Measurements from ENCODE around the gene IFNLR1. TPM values are rescaled to one million over a fixed set of nuclear protein-coding genes. Genes with fewer than 3 reads are reported as not detected.

Gene IFNLR1
- 0.32 TPM for total RNA-seq

DNA sequence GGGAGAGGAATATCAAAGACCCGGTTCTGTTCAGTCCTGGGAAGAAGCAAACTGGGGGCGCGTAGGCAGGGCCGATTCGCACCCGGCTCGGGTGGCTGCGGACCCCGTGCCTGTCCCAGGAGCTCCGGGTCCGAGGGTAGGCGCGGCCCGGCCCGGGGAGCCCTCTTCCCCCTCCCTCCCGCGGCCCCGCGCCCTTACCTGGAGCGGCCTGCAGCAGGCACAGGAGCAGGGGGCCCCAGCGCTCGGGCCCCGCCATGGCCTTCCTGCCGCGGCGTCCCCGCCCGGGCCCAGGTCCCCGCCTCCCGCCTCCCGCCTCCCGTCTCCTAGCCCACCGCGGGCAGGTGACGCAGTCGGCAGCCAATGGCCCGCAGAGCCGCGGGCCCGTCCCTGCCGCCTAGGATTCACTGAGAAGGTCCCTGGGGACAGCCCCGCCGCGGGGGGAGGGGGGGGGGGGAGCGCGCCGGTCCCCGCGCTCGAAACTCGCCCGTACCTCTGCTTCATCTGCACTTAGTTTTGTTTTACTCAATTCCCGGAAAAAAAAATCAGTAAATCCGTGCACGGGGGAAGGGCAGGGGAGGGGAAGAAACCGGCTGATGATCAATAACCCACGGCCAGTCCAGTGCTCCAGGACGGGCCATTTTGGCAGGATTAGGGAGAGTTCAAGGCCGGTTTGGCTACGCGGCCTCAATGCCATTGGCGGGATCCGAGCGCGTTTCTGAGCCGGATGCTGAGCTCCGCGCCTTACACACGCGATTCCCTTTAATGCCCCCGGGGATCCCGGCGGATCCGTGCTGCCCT is at the start of gene IFNLR1:
Gene IFNLR1, minus strand, starts transcription at position 297 of the 798 bp plus-strand sequence. Its CDS starts 41 bp downstream, at position 256.
- DNase-seq (ENCODE audit: low spot score in 2 of 2) = no peak
- Histone ChIP-seq H3K4me3 (peak within 1 kb of the TSS; percentile 57 to 69), H3K27me3 (no peaks in the 10 kb centered on the region), H3K9me3 (no peaks in the 10 kb centered on the region), H3K36me3 (no peaks in the 10 kb centered on the region), H3K4me1 (peaks cover 6 to 8% of the 10 kb centered on the region in 2 donors), H3K27ac (no peak within 1 kb of the TSS)
- TF ChIP-seq CTCF (IDR thresholded peaks at IDR 0.05) = no peak
- intact Hi-C loops (cut with DNase I) = no loop called here

DNA sequence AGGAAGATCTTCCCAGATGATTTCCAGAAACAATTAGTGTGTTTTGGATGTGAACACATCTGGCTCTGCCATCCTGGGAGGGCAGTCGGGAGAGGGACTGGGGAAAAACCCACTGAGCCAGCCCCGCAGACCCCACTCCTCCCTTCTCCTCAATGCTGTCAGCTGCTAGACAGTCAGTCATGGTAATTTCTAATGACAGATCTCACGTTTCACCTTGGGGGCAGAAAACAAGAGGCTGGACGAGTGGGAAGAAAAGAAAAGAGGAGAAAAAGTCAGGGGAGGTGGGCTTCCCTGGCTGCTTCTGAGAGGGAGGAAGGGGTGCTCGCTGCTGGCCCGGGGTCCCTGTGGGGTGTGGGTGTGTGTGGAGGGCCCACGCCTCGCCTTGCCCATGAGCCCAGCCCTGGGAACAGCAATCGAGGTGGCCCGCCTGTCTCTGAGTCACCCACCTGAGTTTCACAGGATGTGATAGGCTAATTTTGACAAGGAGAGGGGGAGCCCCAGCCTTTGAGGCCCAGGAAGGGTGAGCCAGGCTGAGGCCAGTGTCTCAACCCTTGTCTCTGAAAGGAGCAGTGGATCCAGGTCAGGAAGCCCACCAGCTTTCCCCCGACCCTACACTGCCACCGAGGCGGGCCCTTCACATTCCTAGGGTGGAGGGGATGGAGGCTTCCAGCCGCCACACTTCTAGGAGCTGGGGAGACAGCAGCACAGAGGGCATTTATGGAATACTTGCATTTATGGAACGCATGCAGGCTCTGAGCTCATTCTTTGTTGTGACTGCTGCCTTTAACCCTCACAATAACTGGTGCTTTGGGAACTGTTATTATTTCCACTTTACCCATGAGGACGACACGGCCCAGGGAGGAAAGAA is 49.1 kb upstream of the IFNLR1 start:
- no peaks in the 10 kb centered on the region for H3K4me1 ChIP-seq
- no peaks in the 10 kb centered on the region for H3K9me3 ChIP-seq
- no peak for DNase-seq (ENCODE audit: low spot score in 2 of 2)
- H3K27me3 ChIP-seq = no peaks in the 10 kb centered on the region
- no peak overlapping the region for H3K4me3 ChIP-seq
- no peak overlapping the region for H3K27ac ChIP-seq
- TF ChIP-seq CTCF (IDR thresholded peaks at IDR 0.05) = no peak
- H3K36me3 ChIP-seq = no peaks in the 10 kb centered on the region
- intact Hi-C loops (cut with DNase I) = no loop called here

GRCh38 chr1:24233684-24234600 is 46.9 kb upstream of the IFNLR1 start:
- H3K4me3 ChIP-seq = no peak overlapping the region
- no peak for DNase-seq (ENCODE audit: low spot score in 2 of 2)
- no peaks in the 10 kb centered on the region for H3K27me3 ChIP-seq
- intact Hi-C loops (cut with DNase I) = no loop called here
- H3K27ac ChIP-seq = no peak overlapping the region
- H3K9me3 ChIP-seq = no peaks in the 10 kb centered on the region
- no peak for TF ChIP-seq CTCF (IDR thresholded peaks at IDR 0.05)
- H3K4me1 ChIP-seq = no peaks in the 10 kb centered on the region
- no peaks in the 10 kb centered on the region for H3K36me3 ChIP-seq

DNA sequence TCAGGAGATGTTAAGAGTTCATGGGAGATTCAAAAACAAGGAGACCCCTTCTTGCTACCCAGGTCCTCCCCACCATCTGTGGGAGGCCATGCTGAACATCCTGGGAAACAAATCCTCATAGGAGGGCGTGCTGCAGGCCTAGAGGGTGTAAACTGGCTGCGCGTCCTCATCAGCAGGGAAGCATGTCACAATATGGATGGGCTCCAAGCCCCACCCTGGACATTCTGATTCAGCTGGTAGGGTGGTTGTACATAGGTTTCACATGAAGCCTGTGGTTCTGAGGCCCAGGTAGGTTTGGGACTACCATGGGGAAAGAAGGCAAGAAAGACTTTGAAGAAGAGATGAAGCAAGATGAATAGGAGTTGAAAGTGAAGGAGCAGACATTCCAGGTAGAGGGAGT is 44.6 kb upstream of the IFNLR1 start:
- Histone ChIP-seq H3K36me3 (no peaks in the 10 kb centered on the region), H3K27ac (no peak overlapping the region), H3K4me3 (no peak overlapping the region), H3K27me3 (no peaks in the 10 kb centered on the region), H3K4me1 (no peaks in the 10 kb centered on the region), H3K9me3 (no peaks in the 10 kb centered on the region)
- DNase-seq (ENCODE audit: low spot score in 2 of 2) = no peak
- TF ChIP-seq CTCF (IDR thresholded peaks at IDR 0.05) = no peak
- intact Hi-C loops (cut with DNase I) = no loop called here

DNA sequence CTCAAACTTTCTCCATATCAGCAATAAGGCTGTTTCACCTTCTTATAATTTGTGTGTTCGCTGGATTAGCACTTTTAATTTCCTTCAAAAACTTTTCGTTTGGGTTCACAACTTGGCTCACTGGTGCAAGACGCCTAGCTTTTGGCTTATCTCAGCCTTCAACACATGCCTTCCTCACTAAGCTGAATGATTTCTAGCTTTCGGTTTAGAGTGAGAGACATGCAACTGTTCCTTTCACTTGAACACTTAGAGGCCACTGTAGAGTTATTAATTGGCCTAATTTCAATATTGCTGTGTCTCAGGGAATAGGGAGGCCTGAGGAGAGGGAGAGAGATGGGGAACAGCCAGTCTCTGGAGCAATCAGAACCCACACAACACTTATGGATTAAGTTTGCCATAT is 41.2 kb upstream of the IFNLR1 start:
- intact Hi-C loops (cut with DNase I) = no loop called here
- Histone ChIP-seq H3K36me3 (no peaks in the 10 kb centered on the region), H3K4me3 (no peak overlapping the region), H3K9me3 (no peaks in the 10 kb centered on the region), H3K4me1 (no peaks in the 10 kb centered on the region), H3K27me3 (no peaks in the 10 kb centered on the region), H3K27ac (no peak overlapping the region)
- TF ChIP-seq CTCF (IDR thresholded peaks at IDR 0.05) = no peak
- no peak for DNase-seq (ENCODE audit: low spot score in 2 of 2)
